HepG2 (cell line): ENCODE results near the gene DPH3. TPM values are rescaled to one million over a fixed set of nuclear protein-coding genes. Genes with fewer than 3 reads are reported as not detected.

Experiments used
- ATAC-seq: fragments of 200-7000 bp; cut with Tn5 transposase; 3 replicates; pipeline ENCODE4 v1.9.1; 2020; ENCODE audit warnings: mild to moderate bottlenecking, moderate library complexity
- BruUV-seq: library from RNA; stranded (reverse); fragments of 400-500 nt; replicated peaks from 2 replicates; lab custom pipeline; 2021; lab: Mats Ljungman, UMichigan
- CTCF ChIA-PET: fragments of 300-600 bp; formaldehyde crosslinking; extraction: SDS; loops from one replicate; lab custom pipeline; 2021; ENCODE audit warnings: low total read pairs, inconsistent platforms, low intra/inter-chr PET ratio; lab: Yijun Ruan, JAX
- POLR2A ChIA-PET: fragments of 350-600 bp; sonication (Branson Sonifier 250); formaldehyde crosslinking; loops from one replicate; lab custom pipeline; 2020; ENCODE audit warnings: antibody characterized with exemption, inconsistent platforms; lab: Yijun Ruan, JAX
- DNase-seq: peaks from one replicate; pipeline ENCODE4 v3.0.0-alpha.2; 2015; ENCODE audit warnings: low spot score
- FAIRE-seq: peaks from 3 replicates; lab custom pipeline; 2011; peaks lifted over from hg19 to GRCh38; lab: Jason Lieb, UNC
- H2AFZ ChIP-seq: one replicate; pipeline ENCODE4 v1.6.1; 2011; ENCODE audit warnings: low read length, inconsistent platforms
- H3K27ac ChIP-seq: fragments of 300-600 bp; 3 replicates; pipeline ENCODE4 v1.8.0; 2011; ENCODE audit warnings: mixed run types, mild to moderate bottlenecking, mixed read lengths, low read length, inconsistent platforms; ENCODE audit not compliant: insufficient read depth; ENCODE audit errors: extremely low read length
- H3K27me3 ChIP-seq, 2 experiments: fragments of 200-600 bp in 1 of 2; 2 replicates in 1 of 2; 3 replicates in 1 of 2; pipeline versions ENCODE4 v1.6.0 to v1.8.0; 2011; ENCODE audit warnings: low read length in 2 of 2, mild to moderate bottlenecking in 2 of 2, moderate library complexity in 2 of 2, inconsistent platforms in 1 of 2; ENCODE audit not compliant: insufficient read depth in 2 of 2, control insufficient read depth in 1 of 2
- H3K36me3 ChIP-seq, 2 experiments: fragments of 200-600 bp in 1 of 2; replicated peaks in 1 of 2; 2 replicates in 1 of 2; 3 replicates in 1 of 2; pipeline versions ENCODE4 v1.5.1 to v1.8.0; 2011; ENCODE audit warnings: low read length in 2 of 2, inconsistent platforms in 1 of 2; ENCODE audit not compliant: insufficient read depth in 2 of 2, control insufficient read depth in 1 of 2
- H3K4me1 ChIP-seq: 2 replicates; pipeline ENCODE4 v1.5.1; 2012; ENCODE audit warnings: low read length, inconsistent platforms; ENCODE audit not compliant: insufficient read depth
- H3K4me2 ChIP-seq: 2 replicates; pipeline ENCODE4 v1.6.0; 2011; ENCODE audit warnings: low read depth, low read length, inconsistent platforms
- H3K4me3 ChIP-seq, 3 experiments: fragments of 200-600 bp in 1 of 3; sonication (generic), shearing (Covaris generic) in 1 of 3; replicated peaks in 1 of 3; 2 replicates each; pipeline ENCODE4 v1.5.1; 2011 to 2016; ENCODE audit warnings: low read length in 3 of 3, inconsistent platforms in 2 of 3, low read depth in 2 of 3, mild to moderate bottlenecking in 2 of 3, control low read depth in 1 of 3, mixed read lengths in 1 of 3; ENCODE audit not compliant: insufficient read depth in 1 of 3
- H3K79me2 ChIP-seq: one replicate; pipeline ENCODE4 v1.6.1; 2011; ENCODE audit warnings: low read length, inconsistent platforms; ENCODE audit not compliant: insufficient read depth
- H3K9ac ChIP-seq: 2 replicates; pipeline ENCODE4 v1.6.0; 2011; ENCODE audit warnings: mild to moderate bottlenecking, low read depth, low read length, inconsistent platforms; ENCODE audit not compliant: insufficient read depth
- H3K9me3 ChIP-seq: 2 replicates; pipeline ENCODE4 v1.5.1; 2012; ENCODE audit warnings: mild to moderate bottlenecking, low read length
- H4K20me1 ChIP-seq: 2 replicates; pipeline ENCODE4 v1.6.0; 2011; ENCODE audit warnings: inconsistent platforms, mild to moderate bottlenecking, low read length, moderate library complexity; ENCODE audit not compliant: insufficient read depth
- BORCS8-MEF2B ChIP-seq: sonication (generic); formaldehyde crosslinking; IDR thresholded peaks from 2 replicates; pipeline ENCODE4 v1.8.0; 2022; ENCODE audit warnings: mild to moderate bottlenecking, missing genetic modification reagents
- ELF1 ChIP-seq: sonication (generic); formaldehyde crosslinking; IDR thresholded peaks from 2 replicates; pipeline ENCODE4 v1.4.0; 2020; ENCODE audit warnings: missing genetic modification reagents
- SETDB1 ChIP-seq: sonication (generic); formaldehyde crosslinking; IDR thresholded peaks from 2 replicates; pipeline ENCODE4 v1.5.1; 2020; ENCODE audit warnings: missing genetic modification reagents, mild to moderate bottlenecking, borderline replicate concordance
- ZNF543 ChIP-seq: sonication (generic); formaldehyde crosslinking; IDR thresholded peaks from 2 replicates; pipeline ENCODE4 v1.4.0; 2020; ENCODE audit warnings: mild to moderate bottlenecking, missing genetic modification reagents
- WGBS: methylation state at CpG from one replicate; pipeline ENCODE4 v1.1.6; 2017; ENCODE audit warnings: low lambda C conversion rate; 5-methylcytosine and 5-hydroxymethylcytosine counted together
- in situ Hi-C: cut with HindIII; loops from 2 replicates; pipeline ENCODE4 v1.10.0; 2017; ENCODE audit warnings: low pct_unique_long_range_greater_than_20kb; ENCODE audit not compliant: extremely low pct_ligation_motif_present
- intact Hi-C: fragments of 100-400 bp; cut with micrococcal nuclease; formaldehyde crosslinking; loops from one replicate; pipeline ENCODE4 v1.10.0; 2022; ENCODE audit not compliant: unreplicated experiment
- polyA plus RNA-seq, 8 experiments: library from polyadenylated mRNA; depleted of rRNA in 3 of 8; stranded (reverse) in 7 of 8; unstranded in 1 of 8; fragments of >200 nt; fragmentation: Illumina TruSeq in 4 of 8; extraction: Trizol in 4 of 8; gene quantifications; 2 replicates each; pipeline versions ENCODE4 v1.2.1 to v1.2.3, GENCODE V29; 2011 to 2016; ENCODE audit warnings: low read depth in 4 of 8, missing spikeins in 1 of 8, mixed read lengths in 1 of 8; ENCODE audit not compliant: insufficient read depth in 1 of 8
- total RNA-seq, 5 experiments: library from RNA; depleted of rRNA; stranded (reverse); fragments of >200 nt; fragmentation: Illumina TruSeq; extraction: Trizol; gene quantifications; 2 replicates each; pipeline ENCODE4 v1.2.3, GENCODE V29; 2016; ENCODE audit warnings: low read depth in 1 of 5
- TF ChIP-seq, protein P1 (sequence below): IDR thresholded peaks from 2 replicates; pipeline ENCODE4 v1.6.1; 2012; ENCODE audit warnings: inconsistent platforms
- TF ChIP-seq, protein P2 (sequence below): sonication (generic); formaldehyde crosslinking; IDR thresholded peaks from 2 replicates; pipeline ENCODE4 v1.5.0; 2020; ENCODE audit warnings: mild to moderate bottlenecking, missing genetic modification reagents, borderline replicate concordance

DPH3 gene
- total and polyA plus RNA-seq, 2 of the 13 experiments (the other 11 are each of a cell fraction or from before 2014, with no cell fraction given): 18.3 to 21.6 TPM

DNA sequence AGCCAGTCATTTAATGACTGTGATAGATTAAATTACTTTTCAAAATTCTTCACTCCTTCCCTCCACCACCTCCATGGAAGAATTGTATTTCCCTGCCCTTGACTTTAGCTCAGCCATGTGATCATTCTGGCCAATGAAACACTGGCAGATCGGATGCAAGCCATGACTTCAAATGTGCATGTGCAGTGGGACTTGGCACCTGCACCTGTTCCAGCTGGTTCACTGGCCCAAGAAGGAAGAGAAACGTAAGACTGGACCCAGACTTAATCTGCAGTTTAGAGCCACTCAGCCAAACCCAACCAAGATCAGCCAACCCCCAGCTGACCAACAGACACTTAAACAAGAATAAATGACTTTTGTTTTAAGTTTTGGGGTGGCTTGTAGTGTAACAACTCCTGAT is 11.8 kb downstream of the DPH3 start:
- H2AFZ ChIP-seq: no peak overlapping the region
- intact Hi-C loops: loop anchor here (1.0 kb wide), 1 partner anchor 11 kb away; the partner anchor contains the start of gene DPH3
- H3K9me3 ChIP-seq: no peaks in the 10 kb centered on the region
- CTCF ChIA-PET: no interaction called here
- H3K4me1 ChIP-seq: peaks cover 47% of the 10 kb centered on the region
- no peak for DNase-seq
- in situ Hi-C loops: no loop called here
- no peak for ATAC-seq
- FAIRE-seq: no peak
- H3K36me3 ChIP-seq: no peaks in the 10 kb centered on the region
- no peaks in the 10 kb centered on the region for H3K27me3 ChIP-seq
- H3K9ac ChIP-seq: no peak overlapping the region
- H3K4me2 ChIP-seq: peak overlapping the region; percentile 54; the same call in 1 of the 2 replicates
- BruUV-seq: no TSS peak
- H3K4me3 ChIP-seq: no peak overlapping the region; a peak in 1 of 6 replicates
- TF ChIP-seq ZNF543: no peak
- TF ChIP-seq ELF1 (CRISPR knock-in tag): 0 out of 2 replicates have a peak, but pooled peaks have one; percentile 5
- TF ChIP-seq BORCS8-MEF2B (CRISPR knock-in tag): no peak
- TF ChIP-seq SETDB1 (CRISPR knock-in tag): 0 out of 2 replicates have a peak, but pooled peaks have one; percentile 59
- TF ChIP-seq, protein P1, sequence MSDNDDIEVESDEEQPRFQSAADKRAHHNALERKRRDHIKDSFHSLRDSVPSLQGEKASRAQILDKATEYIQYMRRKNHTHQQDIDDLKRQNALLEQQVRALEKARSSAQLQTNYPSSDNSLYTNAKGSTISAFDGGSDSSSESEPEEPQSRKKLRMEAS: peak; percentile 22; the same call in 1 of the 2 replicates
- TF ChIP-seq, protein P2, sequence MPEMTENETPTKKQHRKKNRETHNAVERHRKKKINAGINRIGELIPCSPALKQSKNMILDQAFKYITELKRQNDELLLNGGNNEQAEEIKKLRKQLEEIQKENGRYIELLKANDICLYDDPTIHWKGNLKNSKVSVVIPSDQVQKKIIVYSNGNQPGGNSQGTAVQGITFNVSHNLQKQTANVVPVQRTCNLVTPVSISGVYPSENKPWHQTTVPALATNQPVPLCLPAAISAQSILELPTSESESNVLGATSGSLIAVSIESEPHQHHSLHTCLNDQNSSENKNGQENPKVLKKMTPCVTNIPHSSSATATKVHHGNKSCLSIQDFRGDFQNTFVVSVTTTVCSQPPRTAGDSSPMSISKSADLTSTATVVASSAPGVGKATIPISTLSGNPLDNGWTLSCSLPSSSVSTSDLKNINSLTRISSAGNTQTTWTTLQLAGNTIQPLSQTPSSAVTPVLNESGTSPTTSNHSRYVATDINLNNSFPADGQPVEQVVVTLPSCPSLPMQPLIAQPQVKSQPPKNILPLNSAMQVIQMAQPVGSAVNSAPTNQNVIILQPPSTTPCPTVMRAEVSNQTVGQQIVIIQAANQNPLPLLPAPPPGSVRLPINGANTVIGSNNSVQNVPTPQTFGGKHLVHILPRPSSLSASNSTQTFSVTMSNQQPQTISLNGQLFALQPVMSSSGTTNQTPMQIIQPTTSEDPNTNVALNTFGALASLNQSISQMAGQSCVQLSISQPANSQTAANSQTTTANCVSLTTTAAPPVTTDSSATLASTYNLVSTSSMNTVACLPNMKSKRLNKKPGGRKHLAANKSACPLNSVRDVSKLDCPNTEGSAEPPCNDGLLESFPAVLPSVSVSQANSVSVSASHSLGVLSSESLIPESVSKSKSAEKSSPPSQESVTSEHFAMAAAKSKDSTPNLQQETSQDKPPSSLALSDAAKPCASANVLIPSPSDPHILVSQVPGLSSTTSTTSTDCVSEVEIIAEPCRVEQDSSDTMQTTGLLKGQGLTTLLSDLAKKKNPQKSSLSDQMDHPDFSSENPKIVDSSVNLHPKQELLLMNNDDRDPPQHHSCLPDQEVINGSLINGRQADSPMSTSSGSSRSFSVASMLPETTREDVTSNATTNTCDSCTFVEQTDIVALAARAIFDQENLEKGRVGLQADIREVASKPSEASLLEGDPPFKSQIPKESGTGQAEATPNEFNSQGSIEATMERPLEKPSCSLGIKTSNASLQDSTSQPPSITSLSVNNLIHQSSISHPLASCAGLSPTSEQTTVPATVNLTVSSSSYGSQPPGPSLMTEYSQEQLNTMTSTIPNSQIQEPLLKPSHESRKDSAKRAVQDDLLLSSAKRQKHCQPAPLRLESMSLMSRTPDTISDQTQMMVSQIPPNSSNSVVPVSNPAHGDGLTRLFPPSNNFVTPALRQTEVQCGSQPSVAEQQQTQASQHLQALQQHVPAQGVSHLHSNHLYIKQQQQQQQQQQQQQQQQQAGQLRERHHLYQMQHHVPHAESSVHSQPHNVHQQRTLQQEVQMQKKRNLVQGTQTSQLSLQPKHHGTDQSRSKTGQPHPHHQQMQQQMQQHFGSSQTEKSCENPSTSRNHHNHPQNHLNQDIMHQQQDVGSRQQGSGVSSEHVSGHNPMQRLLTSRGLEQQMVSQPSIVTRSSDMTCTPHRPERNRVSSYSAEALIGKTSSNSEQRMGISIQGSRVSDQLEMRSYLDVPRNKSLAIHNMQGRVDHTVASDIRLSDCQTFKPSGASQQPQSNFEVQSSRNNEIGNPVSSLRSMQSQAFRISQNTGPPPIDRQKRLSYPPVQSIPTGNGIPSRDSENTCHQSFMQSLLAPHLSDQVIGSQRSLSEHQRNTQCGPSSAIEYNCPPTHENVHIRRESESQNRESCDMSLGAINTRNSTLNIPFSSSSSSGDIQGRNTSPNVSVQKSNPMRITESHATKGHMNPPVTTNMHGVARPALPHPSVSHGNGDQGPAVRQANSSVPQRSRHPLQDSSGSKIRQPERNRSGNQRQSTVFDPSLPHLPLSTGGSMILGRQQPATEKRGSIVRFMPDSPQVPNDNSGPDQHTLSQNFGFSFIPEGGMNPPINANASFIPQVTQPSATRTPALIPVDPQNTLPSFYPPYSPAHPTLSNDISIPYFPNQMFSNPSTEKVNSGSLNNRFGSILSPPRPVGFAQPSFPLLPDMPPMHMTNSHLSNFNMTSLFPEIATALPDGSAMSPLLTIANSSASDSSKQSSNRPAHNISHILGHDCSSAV (CRISPR knock-in tag): no peak
- H4K20me1 ChIP-seq: no peaks in the 10 kb centered on the region
- POLR2A ChIA-PET: interaction anchor here (0.6 to 4.9 kb wide), 8 partner anchors 8 to 1490 kb away, joined by 3 to 112 read pairs (median 4); partner anchors contain the start of genes BTD, DPH3, HACL1 and OXNAD1
- H3K27ac ChIP-seq: no peak overlapping the region
- H3K79me2 ChIP-seq: no peaks in the 10 kb centered on the region
- WGBS: 96% methylated on average over 2 of the region's 2 CpGs
